Neural progenitor cell (in vitro differentiated cells): ENCODE results near the gene SLC35F4. TPM values are rescaled to one million over a fixed set of nuclear protein-coding genes. Genes with fewer than 3 reads are reported as not detected.

Experiments used
- DNase-seq: peaks from one replicate; pipeline ENCODE4 v3.0.0-alpha.2; 2016; ENCODE audit warnings: low spot score
- H2AFZ ChIP-seq: fragments of 200-600 bp; sonication (generic); replicated peaks from 2 replicates; pipeline ENCODE4 v1.6.1; 2016; ENCODE audit warnings: antibody characterized with exemption
- H3F3A ChIP-seq: fragments of 200-600 bp; sonication (generic); 2 replicates; pipeline ENCODE4 v1.6.1; 2016; ENCODE audit warnings: antibody characterized with exemption, low read depth
- H3K27ac ChIP-seq: fragments of 200-600 bp; sonication (generic); 2 replicates; pipeline ENCODE4 v1.5.1; 2016; ENCODE audit warnings: mild to moderate bottlenecking
- H3K27me3 ChIP-seq: fragments of 200-600 bp; sonication (generic); 2 replicates; pipeline ENCODE4 v1.6.1; 2016; ENCODE audit warnings: mild to moderate bottlenecking, moderate library complexity
- H3K36me3 ChIP-seq: fragments of 200-600 bp; sonication (generic); 2 replicates; pipeline ENCODE4 v1.5.1; 2016
- H3K4me1 ChIP-seq: fragments of 200-600 bp; sonication (generic); 2 replicates; pipeline ENCODE4 v1.6.1; 2016; ENCODE audit warnings: mixed run types
- H3K4me2 ChIP-seq: fragments of 200-600 bp; sonication (generic); 2 replicates; pipeline ENCODE4 v1.6.1; 2016
- H3K4me3 ChIP-seq: fragments of 200-600 bp; sonication (generic); 2 replicates; pipeline ENCODE4 v1.5.1; 2016
- H3K79me2 ChIP-seq: fragments of 200-600 bp; sonication (generic); 2 replicates; pipeline ENCODE4 v1.6.1; 2016; ENCODE audit warnings: low read depth
- H3K9ac ChIP-seq: fragments of 200-600 bp; sonication (generic); 2 replicates; pipeline ENCODE4 v1.6.1; 2016
- H3K9me3 ChIP-seq: fragments of 200-600 bp; sonication (generic); 2 replicates; pipeline ENCODE4 v1.5.1; 2016; ENCODE audit warnings: low read depth
- H4K20me1 ChIP-seq: fragments of 200-600 bp; sonication (generic); 2 replicates; pipeline ENCODE4 v1.6.1; 2016; ENCODE audit warnings: low read depth
- H3K27ac Mint-ChIP-seq: 3 replicates; pipeline ENCODE4 v1.8.0; 2021; ENCODE audit warnings: mixed read lengths
- H3K27me3 Mint-ChIP-seq: 2 replicates; pipeline ENCODE4 v1.8.0; 2022; ENCODE audit warnings: low read depth, mild to moderate bottlenecking, inconsistent platforms, moderate library complexity, mixed read lengths; ENCODE audit not compliant: insufficient read depth
- H3K36me3 Mint-ChIP-seq: 3 replicates; pipeline ENCODE4 v1.8.0; 2021; ENCODE audit warnings: mixed read lengths
- H3K4me1 Mint-ChIP-seq: 3 replicates; pipeline ENCODE4 v1.8.0; 2021; ENCODE audit warnings: mixed read lengths
- H3K4me3 Mint-ChIP-seq: 3 replicates; pipeline ENCODE4 v1.8.0; 2021; ENCODE audit warnings: mild to moderate bottlenecking, moderate library complexity, mixed read lengths
- H3K9me3 Mint-ChIP-seq: 3 replicates; pipeline ENCODE4 v1.8.0; 2020; ENCODE audit warnings: mixed read lengths
- EZH2 ChIP-seq: fragments of 200-600 bp; sonication (generic); IDR thresholded peaks from 2 replicates; pipeline ENCODE4 v1.6.1; 2017; ENCODE audit warnings: antibody characterized with exemption, mild to moderate bottlenecking, moderate library complexity
- EZH2phosphoT487 ChIP-seq: fragments of 200-600 bp; sonication (generic); IDR thresholded peaks from 2 replicates; pipeline ENCODE4 v1.6.1; 2017; ENCODE audit warnings: antibody characterized with exemption
- total RNA-seq: library from RNA; depleted of rRNA; stranded (reverse); fragments of >200 nt; gene quantifications from 2 replicates; pipeline ENCODE4 v1.2.3, GENCODE V29; 2015; ENCODE audit warnings: low replicate concordance
- TF ChIP-seq, protein P1 (sequence below): fragments of 200-600 bp; sonication (generic); IDR thresholded peaks from 2 replicates; pipeline ENCODE4 v1.5.1; 2017; ENCODE audit warnings: antibody characterized with exemption, mild to moderate bottlenecking

SLC35F4 gene
- total RNA-seq, 1 donor from 2014 or later, result not detected

- H3K27me3 Mint-ChIP-seq, result no peaks in the 10 kb centered on the region
- no peaks in the 10 kb centered on the region for H3K36me3 Mint-ChIP-seq
- H3K36me3 ChIP-seq, result no peaks in the 10 kb centered on the region
- H3K27ac Mint-ChIP-seq, result no peak overlapping the region
- no peaks in the 10 kb centered on the region for H3K79me2 ChIP-seq
- H3F3A ChIP-seq, result no peaks in the 10 kb centered on the region
- H2AFZ ChIP-seq, result no peak overlapping the region
- H3K4me2 ChIP-seq, result no peak overlapping the region
- H3K9ac ChIP-seq, result no peak overlapping the region
- H4K20me1 ChIP-seq, result no peaks in the 10 kb centered on the region
- no peaks in the 10 kb centered on the region for H3K9me3 ChIP-seq
- no peaks in the 10 kb centered on the region for H3K4me1 Mint-ChIP-seq
- DNase-seq, result no peak
- no peaks in the 10 kb centered on the region for H3K4me1 ChIP-seq
- no peak overlapping the region for H3K4me3 ChIP-seq
- no peak overlapping the region for H3K27ac ChIP-seq
- H3K27me3 ChIP-seq, result no peaks in the 10 kb centered on the region
- TF ChIP-seq EZH2phosphoT487, result no peak
- TF ChIP-seq EZH2, result no peak
- TF ChIP-seq, protein P1, sequence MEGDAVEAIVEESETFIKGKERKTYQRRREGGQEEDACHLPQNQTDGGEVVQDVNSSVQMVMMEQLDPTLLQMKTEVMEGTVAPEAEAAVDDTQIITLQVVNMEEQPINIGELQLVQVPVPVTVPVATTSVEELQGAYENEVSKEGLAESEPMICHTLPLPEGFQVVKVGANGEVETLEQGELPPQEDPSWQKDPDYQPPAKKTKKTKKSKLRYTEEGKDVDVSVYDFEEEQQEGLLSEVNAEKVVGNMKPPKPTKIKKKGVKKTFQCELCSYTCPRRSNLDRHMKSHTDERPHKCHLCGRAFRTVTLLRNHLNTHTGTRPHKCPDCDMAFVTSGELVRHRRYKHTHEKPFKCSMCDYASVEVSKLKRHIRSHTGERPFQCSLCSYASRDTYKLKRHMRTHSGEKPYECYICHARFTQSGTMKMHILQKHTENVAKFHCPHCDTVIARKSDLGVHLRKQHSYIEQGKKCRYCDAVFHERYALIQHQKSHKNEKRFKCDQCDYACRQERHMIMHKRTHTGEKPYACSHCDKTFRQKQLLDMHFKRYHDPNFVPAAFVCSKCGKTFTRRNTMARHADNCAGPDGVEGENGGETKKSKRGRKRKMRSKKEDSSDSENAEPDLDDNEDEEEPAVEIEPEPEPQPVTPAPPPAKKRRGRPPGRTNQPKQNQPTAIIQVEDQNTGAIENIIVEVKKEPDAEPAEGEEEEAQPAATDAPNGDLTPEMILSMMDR, result no peak
- no peaks in the 10 kb centered on the region for H3K9me3 Mint-ChIP-seq
- H3K4me3 Mint-ChIP-seq, result no peak overlapping the region
Measured at GRCh38 chr14:57610631-57611030, 255.3 kb downstream of the SLC35F4 start.

DNA sequence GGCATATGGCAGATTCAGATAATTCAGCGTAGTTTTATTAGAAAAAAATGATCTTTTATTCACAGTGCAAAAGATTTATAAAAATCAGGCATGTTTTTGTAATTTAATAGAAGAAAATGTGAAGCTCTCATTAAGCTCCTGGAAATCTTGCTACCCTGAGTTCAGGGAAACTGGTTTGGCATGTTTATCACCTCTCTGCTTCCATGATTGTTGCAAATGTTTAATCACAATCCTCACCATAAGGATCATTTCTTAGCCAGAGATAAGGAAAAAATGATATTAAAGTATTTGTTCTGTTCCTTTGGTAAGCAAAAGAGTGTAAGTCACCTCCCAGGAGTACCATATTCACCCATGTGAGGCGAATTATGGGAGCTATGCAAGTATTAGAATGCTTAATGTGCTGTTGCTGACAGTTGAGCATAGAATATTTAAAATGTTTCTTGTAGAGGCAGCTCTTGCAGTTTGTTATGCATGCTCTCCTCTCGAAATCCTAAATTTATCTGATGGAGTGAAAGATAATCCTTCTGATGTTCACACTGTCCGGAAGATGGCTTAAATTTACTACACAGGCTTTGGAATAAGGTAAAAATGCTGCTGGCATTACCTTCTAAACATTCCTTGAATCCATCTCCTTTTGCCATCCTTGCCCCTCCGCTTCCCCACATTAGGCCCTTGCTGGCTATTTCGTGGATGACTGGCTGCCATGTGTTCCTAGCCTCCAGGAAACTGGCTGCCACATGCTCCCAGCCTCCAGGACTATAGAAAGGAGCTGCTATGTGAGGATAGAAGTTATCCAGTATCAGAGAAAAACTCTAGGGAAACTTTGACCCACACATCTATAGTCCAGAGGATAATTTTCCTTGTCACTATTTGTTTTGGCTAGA, 256.5 kb downstream of the SLC35F4 start:
- H3K79me2 ChIP-seq, result no peaks in the 10 kb centered on the region
- Mint-ChIP-seq H3K4me1 (no peaks in the 10 kb centered on the region), H3K4me3 (no peak overlapping the region), H3K27ac (no peak overlapping the region), H3K27me3 (no peaks in the 10 kb centered on the region), H3K36me3 (no peaks in the 10 kb centered on the region), H3K9me3 (no peaks in the 10 kb centered on the region)
- H3K9ac ChIP-seq, result no peak overlapping the region
- no peaks in the 10 kb centered on the region for H3F3A ChIP-seq
- no peaks in the 10 kb centered on the region for H3K27me3 ChIP-seq
- H3K4me2 ChIP-seq, result no peak overlapping the region
- no peaks in the 10 kb centered on the region for H4K20me1 ChIP-seq
- H3K9me3 ChIP-seq, result no peaks in the 10 kb centered on the region
- DNase-seq, result no peak
- H3K4me1 ChIP-seq, result no peaks in the 10 kb centered on the region
- H3K4me3 ChIP-seq, result no peak overlapping the region
- TF ChIP-seq, protein P1, result no peak
- TF ChIP-seq EZH2phosphoT487, result no peak
- TF ChIP-seq EZH2, result no peak
- no peak overlapping the region for H2AFZ ChIP-seq
- no peaks in the 10 kb centered on the region for H3K36me3 ChIP-seq
- H3K27ac ChIP-seq, result no peak overlapping the region

DNA sequence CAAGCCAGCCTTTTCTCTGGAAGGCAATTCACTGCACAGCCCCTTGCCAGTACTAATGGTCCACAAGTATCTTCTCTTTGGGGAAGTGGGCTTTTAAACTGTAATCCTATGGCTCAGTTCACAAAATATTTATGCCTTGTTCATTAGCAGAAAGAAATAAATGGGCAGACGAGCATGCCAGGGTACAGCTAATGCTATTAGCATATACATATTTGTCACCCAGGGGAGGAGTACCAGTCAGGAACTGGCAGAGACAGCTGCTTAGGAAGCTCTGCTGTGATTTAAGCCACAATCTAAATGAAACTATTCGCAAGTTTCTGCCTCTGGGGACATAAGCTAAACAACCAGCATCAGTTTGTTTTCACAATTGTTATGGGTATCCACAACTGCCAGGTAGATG, 258.8 kb downstream of the SLC35F4 start:
- H3K27me3 Mint-ChIP-seq, result no peaks in the 10 kb centered on the region
- H3K79me2 ChIP-seq, result no peaks in the 10 kb centered on the region
- no peaks in the 10 kb centered on the region for H3K4me1 ChIP-seq
- H2AFZ ChIP-seq, result no peak overlapping the region
- no peak overlapping the region for H3K4me3 Mint-ChIP-seq
- no peak overlapping the region for H3K27ac Mint-ChIP-seq
- H3K4me2 ChIP-seq, result no peak overlapping the region
- H3K4me3 ChIP-seq, result no peak overlapping the region
- H3K9ac ChIP-seq, result no peak overlapping the region
- no peaks in the 10 kb centered on the region for H3K27me3 ChIP-seq
- no peaks in the 10 kb centered on the region for H3K36me3 Mint-ChIP-seq
- no peak for DNase-seq
- no peak overlapping the region for H3K27ac ChIP-seq
- H3F3A ChIP-seq, result no peaks in the 10 kb centered on the region
- no peaks in the 10 kb centered on the region for H3K36me3 ChIP-seq
- H3K9me3 ChIP-seq, result no peaks in the 10 kb centered on the region
- H4K20me1 ChIP-seq, result no peaks in the 10 kb centered on the region
- TF ChIP-seq EZH2phosphoT487 (no peak), EZH2 (no peak)
- TF ChIP-seq, protein P1, result no peak
- H3K4me1 Mint-ChIP-seq, result no peaks in the 10 kb centered on the region
- H3K9me3 Mint-ChIP-seq, result no peaks in the 10 kb centered on the region
